Panc1 (cell line): ENCODE measurements around the gene FOXG1. TPM values are rescaled to one million over a fixed set of nuclear protein-coding genes. Genes with fewer than 3 reads are reported as not detected.

Experiments
- ATAC-seq: fragments of 200-7000 bp; cut with Tn5 transposase; 2 replicates; pipeline ENCODE4 v1.9.1; 2020; ENCODE audit warnings: mild to moderate bottlenecking, moderate library complexity
- BruUV-seq: library from RNA; stranded (reverse); fragments of 400-500 nt; replicated peaks from 2 replicates; lab custom pipeline; 2021; lab: Mats Ljungman, UMichigan
- CTCF ChIA-PET: fragments of 300-600 bp; sonication (Branson Sonifier 250); formaldehyde crosslinking; loops from one replicate; lab custom pipeline; 2022; ENCODE audit warnings: antibody characterized with exemption; lab: Charles Lee
- POLR2A ChIA-PET: fragments of 300-600 bp; sonication (Branson Sonifier 250); formaldehyde crosslinking; loops from one replicate; lab custom pipeline; 2022; ENCODE audit warnings: antibody characterized with exemption; lab: Charles Lee
- DNase-seq: peaks from one replicate; pipeline ENCODE4 v3.0.0-alpha.2; 2010; ENCODE audit warnings: low read depth, low spot score
- H3K27ac ChIP-seq: 2 replicates; pipeline ENCODE4 v1.5.1; 2011; ENCODE audit warnings: mild to moderate bottlenecking, low read length, inconsistent platforms
- H3K27me3 ChIP-seq: fragments of 200-500 bp; sonication (Bioruptor generic); 2 replicates; pipeline ENCODE4 v1.6.0; 2014; ENCODE audit warnings: low read length, inconsistent platforms; ENCODE audit not compliant: control insufficient read depth, insufficient read depth
- H3K36me3 ChIP-seq: fragments of 200-500 bp; sonication (Bioruptor generic); 2 replicates; pipeline ENCODE4 v1.5.1; 2014; ENCODE audit warnings: inconsistent platforms, mild to moderate bottlenecking, low read length, moderate library complexity; ENCODE audit not compliant: control insufficient read depth, insufficient read depth
- H3K4me1 ChIP-seq: 2 replicates; pipeline ENCODE4 v1.5.1; 2011; ENCODE audit warnings: inconsistent platforms, mild to moderate bottlenecking, low read length, moderate library complexity; ENCODE audit not compliant: control insufficient read depth, insufficient read depth
- H3K4me3 ChIP-seq, 2 experiments: 2 replicates each; pipeline ENCODE4 v1.5.1; 2011 to 2012; ENCODE audit warnings: low read depth in 2 of 2, low read length in 2 of 2, mild to moderate bottlenecking in 2 of 2, inconsistent platforms in 1 of 2, moderate library complexity in 1 of 2
- H3K9me3 ChIP-seq: fragments of 200-500 bp; sonication (Bioruptor generic); 2 replicates; pipeline ENCODE4 v1.5.1; 2014; ENCODE audit warnings: low read depth, mild to moderate bottlenecking, inconsistent platforms, low read length, moderate library complexity; ENCODE audit not compliant: control insufficient read depth, insufficient read depth
- POLR2AphosphoS5 ChIP-seq: IDR thresholded peaks from 2 replicates; pipeline ENCODE4 v1.6.1; 2012; ENCODE audit warnings: mild to moderate bottlenecking, low read depth, low read length, moderate library complexity
- REST ChIP-seq, 2 experiments: IDR thresholded peaks; 2 replicates each; pipeline ENCODE4 v1.6.1; 2011 to 2012; ENCODE audit warnings: low read depth in 2 of 2, control low read depth in 1 of 2, low read length in 1 of 2, mild to moderate bottlenecking in 1 of 2, moderate library complexity in 1 of 2; ENCODE audit not compliant: insufficient read depth in 1 of 2
- SIN3A ChIP-seq: IDR thresholded peaks from 2 replicates; pipeline ENCODE4 v1.6.1; 2012; ENCODE audit warnings: low read depth, mild to moderate bottlenecking, low read length, moderate library complexity, borderline replicate concordance; ENCODE audit not compliant: insufficient read depth
- TCF7L2 ChIP-seq: IDR thresholded peaks from 2 replicates; pipeline ENCODE4 v1.6.1; 2011; ENCODE audit warnings: mild to moderate bottlenecking, low read depth, low read length, inconsistent platforms
- in situ Hi-C: cut with HindIII; loops from 2 replicates; pipeline ENCODE4 v1.10.0; 2016; ENCODE audit warnings: low sequenced_read_pairs, low pct_unique_long_range_greater_than_20kb
- intact Hi-C: fragments of 100-400 bp; cut with micrococcal nuclease; formaldehyde crosslinking; loops from one replicate; pipeline ENCODE4 v1.10.0; 2022; ENCODE audit not compliant: unreplicated experiment
- total RNA-seq: library from RNA; stranded (reverse); gene quantifications from one replicate; pipeline ENCODE4 v1.2.1, GENCODE V29; 2021; ENCODE audit not compliant: unreplicated experiment
- TF ChIP-seq, protein P1 (sequence below): fragments of 450-650 bp; IDR thresholded peaks from 2 replicates; pipeline ENCODE4 v1.5.1; 2017; ENCODE audit warnings: mild to moderate bottlenecking

Gene FOXG1
- total RNA-seq, 1 experiment from 2014 or later = not detected

- no peaks in the 10 kb centered on the region for H3K4me1 ChIP-seq
- no peak overlapping the region for H3K27ac ChIP-seq
- TF ChIP-seq POLR2AphosphoS5 (no peak), TCF7L2 (no peak), REST (IDR thresholded peaks at IDR 0.05; ENCODE audit: insufficient read depth in 1 of 2, low read depth in 2 of 2, low read length in 1 of 2) (no peak), SIN3A (no peak)
- TF ChIP-seq, protein P1, sequence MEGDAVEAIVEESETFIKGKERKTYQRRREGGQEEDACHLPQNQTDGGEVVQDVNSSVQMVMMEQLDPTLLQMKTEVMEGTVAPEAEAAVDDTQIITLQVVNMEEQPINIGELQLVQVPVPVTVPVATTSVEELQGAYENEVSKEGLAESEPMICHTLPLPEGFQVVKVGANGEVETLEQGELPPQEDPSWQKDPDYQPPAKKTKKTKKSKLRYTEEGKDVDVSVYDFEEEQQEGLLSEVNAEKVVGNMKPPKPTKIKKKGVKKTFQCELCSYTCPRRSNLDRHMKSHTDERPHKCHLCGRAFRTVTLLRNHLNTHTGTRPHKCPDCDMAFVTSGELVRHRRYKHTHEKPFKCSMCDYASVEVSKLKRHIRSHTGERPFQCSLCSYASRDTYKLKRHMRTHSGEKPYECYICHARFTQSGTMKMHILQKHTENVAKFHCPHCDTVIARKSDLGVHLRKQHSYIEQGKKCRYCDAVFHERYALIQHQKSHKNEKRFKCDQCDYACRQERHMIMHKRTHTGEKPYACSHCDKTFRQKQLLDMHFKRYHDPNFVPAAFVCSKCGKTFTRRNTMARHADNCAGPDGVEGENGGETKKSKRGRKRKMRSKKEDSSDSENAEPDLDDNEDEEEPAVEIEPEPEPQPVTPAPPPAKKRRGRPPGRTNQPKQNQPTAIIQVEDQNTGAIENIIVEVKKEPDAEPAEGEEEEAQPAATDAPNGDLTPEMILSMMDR = no peak
- ATAC-seq (no peak), DNase-seq (no peak)
- CTCF ChIA-PET = no interaction called here
- no peaks in the 10 kb centered on the region for H3K9me3 ChIP-seq
- no peak overlapping the region for H3K4me3 ChIP-seq
- no TSS peak for BruUV-seq
- POLR2A ChIA-PET = no interaction called here
- intact Hi-C loops (no loop called here), in situ Hi-C loops (no loop called here)
- H3K36me3 ChIP-seq = no peaks in the 10 kb centered on the region
- peaks cover 2% of the 10 kb centered on the region; the same call in 1 of the 2 replicates for H3K27me3 ChIP-seq
These were observed 10.1 kb downstream of the FOXG1 start for GRCh38 chr14:28776482-28777266.

DNA sequence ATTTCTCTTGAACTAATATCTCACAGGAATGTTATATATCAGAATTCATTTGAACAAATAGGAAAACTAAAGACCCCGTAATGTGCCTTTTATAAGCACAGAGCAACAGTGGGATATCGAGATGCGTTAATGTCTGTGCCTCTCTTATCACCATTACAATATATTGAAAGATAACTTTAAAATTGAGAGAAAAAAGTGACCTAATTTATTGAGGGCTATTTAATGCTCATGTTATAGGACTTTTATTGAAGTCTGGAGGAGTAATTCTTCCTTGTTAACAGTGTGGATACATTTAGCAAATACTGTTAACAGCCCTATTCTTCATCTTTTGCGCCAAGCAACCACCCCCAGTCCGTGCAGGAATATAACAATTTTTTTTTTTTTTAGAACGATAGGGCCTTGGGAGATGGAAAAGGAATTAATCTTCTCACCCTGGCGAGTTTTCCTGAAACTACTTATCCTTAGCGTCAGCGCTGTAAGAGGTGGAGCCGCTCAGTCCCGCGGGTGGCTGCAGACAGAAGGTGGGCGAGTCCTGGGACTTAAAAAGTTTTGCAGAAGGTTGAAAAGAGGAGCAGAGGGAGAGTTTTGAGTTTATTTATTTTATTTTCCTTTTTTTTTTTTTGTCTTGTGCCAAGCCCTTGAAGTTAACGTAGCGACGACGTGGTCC is 11.0 kb downstream of the FOXG1 start:
- in situ Hi-C loops = no loop called here
- H3K36me3 ChIP-seq = no peaks in the 10 kb centered on the region
- intact Hi-C loops = no loop called here
- H3K4me1 ChIP-seq = no peaks in the 10 kb centered on the region
- no peak overlapping the region for H3K27ac ChIP-seq
- peaks cover 2% of the 10 kb centered on the region; the same call in 1 of the 2 replicates for H3K27me3 ChIP-seq
- no peak for DNase-seq
- TF ChIP-seq, protein P1 = no peak
- TF ChIP-seq REST (IDR thresholded peaks at IDR 0.05; ENCODE audit: insufficient read depth in 1 of 2, low read depth in 2 of 2, low read length in 1 of 2) (no peak), SIN3A (no peak), TCF7L2 (no peak), POLR2AphosphoS5 (no peak)
- no peaks in the 10 kb centered on the region for H3K9me3 ChIP-seq
- no TSS peak for BruUV-seq
- POLR2A ChIA-PET = no interaction called here
- no peak for ATAC-seq
- CTCF ChIA-PET = interaction anchor here (0.7 kb wide), 1 partner anchor 1022 kb away, joined by 3 read pairs; no protein-coding TSS in a partner anchor
- H3K4me3 ChIP-seq = no peak overlapping the region
